Activated T-helper 2 cell treated with anti-CD3 and anti-CD28 coated beads, Interferon-gamma antibody, Interleukin-2, Interleukin-4, amounts not matched to agents 10 μg/mL and 5 μg/mL and 100 μg/mL, durations not matched to agents 14 hours and 24 hours and 36 hours (primary cell): ENCODE data around the gene ATRN. TPM values are rescaled to one million over a fixed set of nuclear protein-coding genes. Genes with fewer than 3 reads are reported as not detected.
"Not testable (repeated sequence)": the region's sequence is repeated elsewhere in the genome, so short reads cannot be mapped to it uniquely, and the experiment has no call there.

Experiments used
- DNase-seq: peaks from one replicate; pipeline ENCODE4 v3.0.0; 2021; ENCODE audit warnings: low spot score
- H3K27ac Mint-ChIP-seq: one replicate; pipeline ENCODE4 v1.8.0; 2021; ENCODE audit warnings: mixed read lengths
- H3K27me3 Mint-ChIP-seq: one replicate; pipeline ENCODE4 v1.8.0; 2021; ENCODE audit warnings: low read depth, mixed read lengths
- H3K36me3 Mint-ChIP-seq: one replicate; pipeline ENCODE4 v1.8.0; 2021; ENCODE audit warnings: low read depth, mixed read lengths
- H3K4me1 Mint-ChIP-seq: one replicate; pipeline ENCODE4 v1.8.0; 2021; ENCODE audit warnings: low read depth, mixed read lengths
- H3K4me3 Mint-ChIP-seq: one replicate; pipeline ENCODE4 v1.8.0; 2021; ENCODE audit warnings: low read depth, mild to moderate bottlenecking, moderate library complexity, mixed read lengths
- H3K9me3 Mint-ChIP-seq: one replicate; pipeline ENCODE4 v1.8.0; 2021; ENCODE audit warnings: mixed read lengths
- intact Hi-C: fragments of 100-400 bp; cut with micrococcal nuclease; formaldehyde crosslinking; loops from one replicate; pipeline ENCODE4 v1.15.1; 2023
- total RNA-seq: library from RNA; stranded (reverse); gene quantifications from 2 replicates; pipeline ENCODE4 v1.2.3, GENCODE V29; 2022

The ATRN gene
- total RNA-seq, 1 donor from 2014 or later = 11.5 TPM

DNA sequence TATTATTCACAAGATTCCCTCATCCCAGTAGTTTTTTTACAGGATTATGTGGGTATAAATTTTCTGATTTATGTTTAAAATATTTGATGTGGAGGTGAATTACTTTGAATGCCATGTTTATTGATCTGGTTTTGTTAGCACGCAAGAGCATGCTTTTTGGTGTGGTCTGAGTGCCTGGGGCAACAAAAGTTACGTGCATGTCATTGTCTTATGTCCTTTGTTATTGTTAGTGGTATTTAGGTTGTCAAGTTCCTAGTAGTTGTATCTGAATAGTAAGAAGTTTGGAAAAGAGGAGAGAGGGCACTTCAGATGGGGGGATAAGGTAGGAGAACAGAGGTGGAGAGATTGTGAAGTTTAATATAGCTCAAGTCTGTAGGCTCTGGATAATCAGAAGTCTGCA, 95.0 kb downstream of the ATRN start:
- intact Hi-C loops = no loop called here
- no peaks in the 10 kb centered on the region for H3K36me3 Mint-ChIP-seq
- no peak overlapping the region for H3K4me3 Mint-ChIP-seq
- no peak overlapping the region for H3K27ac Mint-ChIP-seq
- no peaks in the 10 kb centered on the region for H3K9me3 Mint-ChIP-seq
- H3K4me1 Mint-ChIP-seq = no peaks in the 10 kb centered on the region
- no peak for DNase-seq
- no peaks in the 10 kb centered on the region for H3K27me3 Mint-ChIP-seq

DNA sequence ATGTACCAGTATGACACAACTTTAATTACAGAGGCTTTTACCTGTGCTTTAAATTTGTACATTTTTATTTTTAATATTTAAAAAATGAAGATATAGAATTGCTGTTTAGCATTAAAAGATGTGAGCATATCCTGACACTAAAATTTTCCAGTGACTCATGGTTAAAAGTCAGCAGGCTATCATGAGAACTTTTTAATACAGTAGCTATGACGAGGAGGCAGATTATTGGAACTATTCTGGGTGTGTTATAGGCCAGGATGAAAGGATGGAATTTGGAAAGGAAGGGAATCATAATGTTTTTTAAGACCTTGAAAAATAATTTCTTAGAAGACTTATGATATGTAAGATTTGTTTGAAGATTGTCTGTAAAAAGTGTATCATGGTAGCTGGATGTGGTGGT, 101.3 kb downstream of the ATRN start:
- intact Hi-C loops = no loop called here
- Mint-ChIP-seq H3K27ac (no peak overlapping the region), H3K27me3 (no peaks in the 10 kb centered on the region), H3K4me3 (no peak overlapping the region), H3K36me3 (peaks cover 3% of the 10 kb centered on the region), H3K9me3 (no peaks in the 10 kb centered on the region), H3K4me1 (no peaks in the 10 kb centered on the region)
- no peak for DNase-seq

- Mint-ChIP-seq H3K9me3 (no peaks in the 10 kb centered on the region), H3K27me3 (no peaks in the 10 kb centered on the region), H3K4me3 (no peak overlapping the region), H3K36me3 (peaks cover 3% of the 10 kb centered on the region), H3K4me1 (no peaks in the 10 kb centered on the region), H3K27ac (no peak overlapping the region)
- no peak for DNase-seq
- intact Hi-C loops = no loop called here
Measured at GRCh38 chr20:3576363-3576762, 105.5 kb downstream of the ATRN start.

- peaks cover 3% of the 10 kb centered on the region for H3K36me3 Mint-ChIP-seq
- no peak overlapping the region for H3K27ac Mint-ChIP-seq
- no peak for DNase-seq
- H3K4me1 Mint-ChIP-seq = no peaks in the 10 kb centered on the region
- intact Hi-C loops = no loop called here
- H3K9me3 Mint-ChIP-seq = no peaks in the 10 kb centered on the region
- no peaks in the 10 kb centered on the region for H3K27me3 Mint-ChIP-seq
- H3K4me3 Mint-ChIP-seq = no peak overlapping the region
Measured at GRCh38 chr20:3577366-3577765, 106.5 kb downstream of the ATRN start.

- Mint-ChIP-seq H3K36me3 (peaks cover 10% of the 10 kb centered on the region), H3K27me3 (no peaks in the 10 kb centered on the region), H3K27ac (no peak overlapping the region), H3K9me3 (no peaks in the 10 kb centered on the region), H3K4me3 (no peak overlapping the region), H3K4me1 (no peaks in the 10 kb centered on the region)
- no peak for DNase-seq
- intact Hi-C loops = no loop called here
Measured at GRCh38 chr20:3580412-3580811, 109.6 kb downstream of the ATRN start.

DNA sequence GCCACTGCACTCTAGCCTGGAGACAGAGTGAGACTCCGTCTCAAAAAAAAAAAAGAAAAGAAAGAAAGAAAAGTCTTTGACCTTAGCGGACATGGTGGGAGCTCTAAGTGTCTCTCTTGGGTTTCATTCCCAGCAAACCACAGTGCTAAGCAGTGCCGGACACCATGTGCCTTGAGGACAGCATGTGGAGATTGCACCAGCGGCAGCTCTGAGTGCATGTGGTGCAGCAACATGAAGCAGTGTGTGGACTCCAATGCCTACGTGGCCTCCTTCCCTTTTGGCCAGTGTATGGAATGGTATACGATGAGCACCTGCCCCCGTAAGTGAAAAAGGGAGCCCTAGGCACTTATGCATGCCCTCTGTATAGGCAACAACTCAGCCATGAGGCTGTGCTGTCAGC, 112.9 kb downstream of the ATRN start:
- Mint-ChIP-seq H3K27ac (no peak overlapping the region), H3K27me3 (no peaks in the 10 kb centered on the region), H3K36me3 (peaks cover 19% of the 10 kb centered on the region), H3K9me3 (peaks cover 5% of the 10 kb centered on the region), H3K4me3 (no peak overlapping the region), H3K4me1 (no peaks in the 10 kb centered on the region)
- intact Hi-C loops = no loop called here
- DNase-seq = no peak

- Mint-ChIP-seq H3K36me3 (peaks cover 19% of the 10 kb centered on the region), H3K27ac (no peak overlapping the region), H3K9me3 (peaks cover 5% of the 10 kb centered on the region), H3K4me1 (no peaks in the 10 kb centered on the region), H3K4me3 (no peak overlapping the region), H3K27me3 (no peaks in the 10 kb centered on the region)
- no peak for DNase-seq
- intact Hi-C loops = no loop called here
Measured at GRCh38 chr20:3586093-3586492, 115.3 kb downstream of the ATRN start.

GRCh38 chr20:3590164-3590563, 119.3 kb downstream of the ATRN start:
- H3K27me3 Mint-ChIP-seq = no peaks in the 10 kb centered on the region
- H3K9me3 Mint-ChIP-seq = peaks cover 5% of the 10 kb centered on the region
- H3K36me3 Mint-ChIP-seq = peaks cover 32% of the 10 kb centered on the region
- H3K4me3 Mint-ChIP-seq = no peak overlapping the region
- DNase-seq = no peak
- intact Hi-C loops = no loop called here
- no peak overlapping the region for H3K27ac Mint-ChIP-seq
- H3K4me1 Mint-ChIP-seq = no peaks in the 10 kb centered on the region

- H3K9me3 Mint-ChIP-seq = no peaks in the 10 kb centered on the region
- peaks cover 2% of the 10 kb centered on the region for H3K4me1 Mint-ChIP-seq
- no peaks in the 10 kb centered on the region for H3K27me3 Mint-ChIP-seq
- no peak for DNase-seq
- H3K36me3 Mint-ChIP-seq = peaks cover 28% of the 10 kb centered on the region
- no peak overlapping the region for H3K4me3 Mint-ChIP-seq
- intact Hi-C loops = no loop called here
- no peak overlapping the region for H3K27ac Mint-ChIP-seq
Measured at GRCh38 chr20:3592931-3593330, 122.1 kb downstream of the ATRN start.

- Mint-ChIP-seq H3K4me1 (peaks cover 2% of the 10 kb centered on the region), H3K9me3 (no peaks in the 10 kb centered on the region), H3K36me3 (peaks cover 32% of the 10 kb centered on the region), H3K4me3 (no peak overlapping the region), H3K27ac (no peak overlapping the region), H3K27me3 (no peaks in the 10 kb centered on the region)
- no peak for DNase-seq
- intact Hi-C loops = no loop called here
Measured at GRCh38 chr20:3595541-3595940, 124.7 kb downstream of the ATRN start.

GRCh38 chr20:3603108-3603507, 132.3 kb downstream of the ATRN start:
- intact Hi-C loops = no loop called here
- Mint-ChIP-seq H3K36me3 (peaks cover 15% of the 10 kb centered on the region), H3K4me3 (no peak overlapping the region), H3K27me3 (no peaks in the 10 kb centered on the region), H3K9me3 (no peaks in the 10 kb centered on the region), H3K27ac (no peak overlapping the region), H3K4me1 (peaks cover 6% of the 10 kb centered on the region)
- no peak for DNase-seq

DNA sequence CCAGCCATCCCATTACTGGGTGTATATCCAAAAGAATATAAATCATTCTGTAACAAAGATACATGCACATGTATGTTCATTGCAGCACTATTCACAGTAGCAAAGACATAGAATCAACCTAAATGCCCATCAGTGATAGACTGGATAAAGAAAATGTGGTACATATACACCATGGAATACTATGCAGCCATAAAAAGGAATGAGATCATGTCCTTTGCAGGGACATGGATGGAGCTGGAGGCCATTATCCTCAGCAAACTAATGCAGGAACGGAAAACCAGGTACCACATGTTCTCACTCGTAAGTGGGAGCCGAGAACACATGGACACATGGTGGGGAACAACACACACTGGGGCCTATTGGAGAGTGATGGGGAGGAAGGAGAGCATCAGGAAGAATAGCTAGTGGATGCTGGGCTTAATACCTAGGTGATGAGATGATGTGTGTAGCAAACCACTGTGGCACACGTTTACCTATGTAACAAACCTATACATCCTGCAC, 134.6 kb downstream of the ATRN start:
- DNase-seq, intact Hi-C loops, H3K4me1 Mint-ChIP-seq, H3K9me3 Mint-ChIP-seq, H3K27me3 Mint-ChIP-seq, H3K27ac Mint-ChIP-seq, H3K4me3 Mint-ChIP-seq: not testable (repeated sequence)
- peaks cover 12% of the 10 kb centered on the region for H3K36me3 Mint-ChIP-seq

DNA sequence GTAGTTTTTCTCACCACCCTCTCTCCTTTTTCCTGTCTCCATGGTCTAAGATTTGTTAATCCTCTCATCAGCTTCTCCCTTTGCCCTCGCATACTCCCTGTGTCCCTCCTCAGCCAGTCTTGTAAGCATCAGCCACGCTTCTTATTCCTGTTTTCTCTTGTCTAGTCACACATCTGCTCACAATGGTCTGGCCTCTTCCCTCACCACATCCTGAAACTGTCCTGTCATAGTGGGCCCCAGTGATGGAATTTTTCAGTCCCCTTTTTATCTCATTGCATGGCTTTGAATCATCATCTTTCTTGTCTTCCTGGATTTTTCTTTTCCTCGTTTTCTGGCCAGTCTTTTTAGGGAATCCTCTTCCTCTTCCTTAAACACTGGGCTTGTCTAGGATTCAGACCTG, 135.2 kb downstream of the ATRN start:
- intact Hi-C loops = no loop called here
- Mint-ChIP-seq H3K36me3 (peaks cover 12% of the 10 kb centered on the region), H3K27me3 (no peaks in the 10 kb centered on the region), H3K4me1 (peaks cover 6% of the 10 kb centered on the region), H3K9me3 (no peaks in the 10 kb centered on the region), H3K27ac (no peak overlapping the region), H3K4me3 (no peak overlapping the region)
- DNase-seq = no peak

DNA sequence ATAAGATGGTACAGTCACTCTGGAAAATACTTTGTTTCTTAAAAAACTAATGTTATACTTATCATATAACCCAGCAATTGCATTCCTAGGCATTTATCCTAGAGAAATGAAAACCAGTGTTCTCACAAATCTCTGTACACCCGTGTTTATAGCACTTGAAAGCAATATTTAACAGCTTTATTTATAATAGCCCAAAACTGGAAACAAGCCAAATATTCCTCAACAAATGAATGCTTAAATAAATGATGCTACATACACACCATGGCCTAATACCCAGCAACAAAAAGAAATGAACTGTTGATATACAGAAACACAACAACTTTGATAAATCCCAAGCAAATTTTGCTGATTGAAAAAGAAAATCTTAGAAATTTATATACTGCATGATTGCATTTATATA, 141.1 kb downstream of the ATRN start:
- Mint-ChIP-seq H3K27me3 (no peaks in the 10 kb centered on the region), H3K36me3 (no peaks in the 10 kb centered on the region), H3K9me3 (no peaks in the 10 kb centered on the region), H3K4me3 (no peak overlapping the region), H3K4me1 (no peaks in the 10 kb centered on the region), H3K27ac (no peak overlapping the region)
- no peak for DNase-seq
- intact Hi-C loops = no loop called here
